LNCaP clone FGC (cell line): ENCODE measurements around the gene INPP5A.

Source experiments
- DNase-seq: peaks from one replicate; pipeline ENCODE4 v3.0.0-alpha.2; 2011; ENCODE audit warnings: low read depth
- H3K4me3 ChIP-seq: 2 replicates; pipeline ENCODE4 v1.5.1; 2011; ENCODE audit warnings: mild to moderate bottlenecking, low read depth, low read length, control low read depth
- TF ChIP-seq, protein P1 (sequence below): IDR thresholded peaks from 2 replicates; pipeline ENCODE4 v1.5.1; 2012; ENCODE audit warnings: mild to moderate bottlenecking; ENCODE audit not compliant: control insufficient read depth, insufficient read depth; ENCODE audit errors: extremely low read depth

The INPP5A gene

DNA sequence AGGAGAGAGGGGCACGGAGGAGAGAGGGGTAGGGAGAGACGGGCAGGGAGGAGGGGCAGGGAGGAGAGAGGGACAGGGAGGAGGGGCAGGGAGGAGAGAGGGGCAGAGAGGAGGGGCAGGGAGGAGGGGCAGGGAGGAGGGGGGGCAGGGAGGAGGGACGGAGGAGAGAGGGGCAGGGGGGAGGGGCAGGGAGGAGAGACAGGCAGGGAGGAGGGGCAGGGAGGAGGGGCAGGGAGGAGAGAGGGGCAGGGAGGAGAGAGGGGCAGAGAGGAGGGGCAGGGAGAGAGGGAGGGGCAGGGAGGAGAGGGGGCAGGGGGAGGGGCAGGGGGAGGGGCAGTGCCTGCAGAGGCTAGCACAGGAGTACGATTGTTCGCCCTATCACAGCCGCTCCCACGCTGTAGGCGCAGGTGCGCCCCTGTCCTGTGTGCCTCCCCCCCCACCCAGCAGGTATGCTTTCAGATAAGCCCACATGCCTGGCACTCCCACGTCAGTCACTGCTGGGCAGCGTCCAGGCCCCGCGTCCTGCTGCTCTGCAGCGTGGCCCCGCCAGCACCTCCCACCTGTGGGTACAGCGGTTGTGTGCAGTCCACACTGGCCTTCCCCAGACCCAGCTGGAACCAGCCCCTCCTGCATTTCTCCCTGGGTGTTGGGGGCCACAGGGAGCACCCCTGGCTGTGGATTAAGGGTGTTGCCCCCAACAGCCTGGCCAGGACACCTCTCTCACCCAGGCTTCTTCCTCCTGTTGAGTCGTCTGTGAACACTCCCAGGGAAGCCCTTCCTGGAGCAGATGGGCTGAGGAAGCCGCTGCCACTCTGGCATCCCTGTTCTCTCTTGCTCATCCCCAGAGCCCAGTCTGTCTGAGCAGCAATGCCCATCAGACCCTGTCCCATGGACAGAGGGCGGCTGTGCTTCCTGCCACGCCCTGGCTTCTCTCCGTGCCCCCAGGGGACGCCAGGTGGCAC, 237.6 kb downstream of the INPP5A start:
- no peak for DNase-seq
- H3K4me3 ChIP-seq: no peak overlapping the region
- TF ChIP-seq, protein P1, sequence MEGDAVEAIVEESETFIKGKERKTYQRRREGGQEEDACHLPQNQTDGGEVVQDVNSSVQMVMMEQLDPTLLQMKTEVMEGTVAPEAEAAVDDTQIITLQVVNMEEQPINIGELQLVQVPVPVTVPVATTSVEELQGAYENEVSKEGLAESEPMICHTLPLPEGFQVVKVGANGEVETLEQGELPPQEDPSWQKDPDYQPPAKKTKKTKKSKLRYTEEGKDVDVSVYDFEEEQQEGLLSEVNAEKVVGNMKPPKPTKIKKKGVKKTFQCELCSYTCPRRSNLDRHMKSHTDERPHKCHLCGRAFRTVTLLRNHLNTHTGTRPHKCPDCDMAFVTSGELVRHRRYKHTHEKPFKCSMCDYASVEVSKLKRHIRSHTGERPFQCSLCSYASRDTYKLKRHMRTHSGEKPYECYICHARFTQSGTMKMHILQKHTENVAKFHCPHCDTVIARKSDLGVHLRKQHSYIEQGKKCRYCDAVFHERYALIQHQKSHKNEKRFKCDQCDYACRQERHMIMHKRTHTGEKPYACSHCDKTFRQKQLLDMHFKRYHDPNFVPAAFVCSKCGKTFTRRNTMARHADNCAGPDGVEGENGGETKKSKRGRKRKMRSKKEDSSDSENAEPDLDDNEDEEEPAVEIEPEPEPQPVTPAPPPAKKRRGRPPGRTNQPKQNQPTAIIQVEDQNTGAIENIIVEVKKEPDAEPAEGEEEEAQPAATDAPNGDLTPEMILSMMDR: no peak

DNA sequence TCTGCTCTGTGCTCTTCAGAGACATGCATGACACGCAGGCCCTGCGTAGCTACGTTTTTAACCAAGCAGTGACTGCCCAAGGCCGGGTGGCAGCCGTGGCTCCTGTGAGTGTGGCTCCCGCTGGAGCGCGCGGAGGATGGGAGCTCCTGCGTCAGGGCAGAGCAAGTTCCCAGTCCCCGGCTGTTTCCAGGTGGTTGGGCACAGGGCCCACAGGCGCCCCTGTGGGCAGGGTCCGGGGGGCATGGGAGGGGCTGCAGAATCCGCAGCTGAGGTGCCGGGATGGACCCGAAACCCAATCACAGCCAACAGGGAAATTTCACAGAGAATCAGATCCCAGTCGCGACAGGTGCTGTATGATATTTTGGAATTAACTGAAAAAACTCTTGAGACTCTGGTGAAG, 238.6 kb downstream of the INPP5A start:
- DNase-seq: no peak
- TF ChIP-seq, protein P1: no peak

DNA sequence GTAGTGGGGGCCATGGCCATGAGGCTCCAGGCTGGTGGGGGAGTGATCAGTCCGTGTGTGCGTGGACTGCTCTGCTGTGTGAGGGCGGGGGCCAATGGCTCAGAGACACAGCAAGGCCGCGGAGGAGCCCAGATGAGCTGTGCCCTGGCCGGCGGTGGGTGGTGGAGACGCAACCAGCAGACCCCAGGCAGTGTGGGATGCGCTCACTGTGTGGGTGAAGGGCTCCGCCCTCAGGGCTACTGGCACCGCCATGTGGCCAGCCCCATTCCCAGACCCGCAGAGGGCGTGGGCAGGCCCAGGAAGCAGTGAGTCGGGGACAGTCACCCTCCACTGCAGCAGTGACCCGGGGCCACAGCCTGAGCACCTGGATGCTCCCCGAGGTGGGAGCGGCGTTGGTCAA, 239.2 kb downstream of the INPP5A start:
- no peak overlapping the region for H3K4me3 ChIP-seq
- no peak for DNase-seq
- TF ChIP-seq, protein P1: no peak

More for the DNA sequence above, 238.6 kb downstream of the INPP5A start:
- H3K4me3 ChIP-seq: no peak overlapping the region

DNA sequence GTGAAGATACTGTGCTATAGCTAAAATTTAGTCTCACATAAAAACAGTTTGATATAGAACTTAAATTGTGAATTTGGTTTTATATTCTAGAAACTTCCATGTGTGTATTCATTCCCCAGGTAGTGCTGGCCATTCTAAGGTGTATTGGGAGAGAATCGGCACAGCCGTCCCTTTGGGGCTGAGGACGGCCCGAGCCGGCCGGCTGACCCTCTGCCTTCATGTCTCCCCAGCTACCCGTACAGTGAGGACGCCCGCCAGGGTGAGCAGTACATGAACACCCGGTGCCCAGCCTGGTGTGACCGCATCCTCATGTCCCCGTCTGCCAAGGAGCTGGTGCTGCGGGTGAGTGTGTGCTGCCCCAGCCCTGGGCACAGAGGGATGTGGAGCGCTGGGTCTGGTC, 239.9 kb downstream of the INPP5A start:
- no peak overlapping the region for H3K4me3 ChIP-seq
- TF ChIP-seq, protein P1: no peak

DNA sequence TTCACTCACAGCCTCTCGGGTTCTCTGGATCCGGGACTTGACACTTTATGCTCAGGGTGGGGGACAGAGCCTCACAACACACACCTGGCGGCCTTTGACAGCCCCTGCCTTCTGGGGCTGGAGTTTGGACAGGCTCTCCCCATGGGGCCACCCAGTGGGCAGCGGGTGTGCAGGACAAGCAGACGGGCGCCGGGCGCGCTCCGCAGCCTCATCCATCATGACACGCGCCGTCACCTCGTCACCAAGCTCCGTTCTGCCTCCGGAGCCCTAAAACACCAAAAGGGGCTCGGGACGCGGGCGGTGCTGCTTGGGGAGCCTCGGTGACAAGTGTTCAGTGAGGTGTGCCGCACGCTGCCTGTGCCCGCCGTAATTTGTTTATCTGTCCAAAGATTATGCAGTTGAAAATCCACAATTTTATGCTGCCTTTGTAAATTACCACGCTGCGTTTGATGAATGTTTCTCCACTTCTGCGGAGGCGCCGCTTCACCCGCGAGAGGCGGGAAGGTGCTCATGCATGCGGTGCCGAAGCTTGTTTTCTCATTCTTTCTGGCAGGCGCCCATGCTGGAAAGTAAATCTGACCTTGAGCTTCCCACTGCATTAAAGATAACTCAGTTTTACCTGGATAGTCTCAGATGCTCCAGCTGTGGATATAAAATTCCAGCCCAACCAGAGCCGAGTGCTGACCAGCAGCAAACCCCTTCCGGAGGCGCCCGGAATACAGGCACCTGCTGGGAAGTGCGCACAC, 242.1 kb downstream of the INPP5A start:
- DNase-seq: no peak
- H3K4me3 ChIP-seq: no peak overlapping the region
- TF ChIP-seq, protein P1: no peak

More for the DNA sequence above, 239.9 kb downstream of the INPP5A start:
- no peak for DNase-seq

DNA sequence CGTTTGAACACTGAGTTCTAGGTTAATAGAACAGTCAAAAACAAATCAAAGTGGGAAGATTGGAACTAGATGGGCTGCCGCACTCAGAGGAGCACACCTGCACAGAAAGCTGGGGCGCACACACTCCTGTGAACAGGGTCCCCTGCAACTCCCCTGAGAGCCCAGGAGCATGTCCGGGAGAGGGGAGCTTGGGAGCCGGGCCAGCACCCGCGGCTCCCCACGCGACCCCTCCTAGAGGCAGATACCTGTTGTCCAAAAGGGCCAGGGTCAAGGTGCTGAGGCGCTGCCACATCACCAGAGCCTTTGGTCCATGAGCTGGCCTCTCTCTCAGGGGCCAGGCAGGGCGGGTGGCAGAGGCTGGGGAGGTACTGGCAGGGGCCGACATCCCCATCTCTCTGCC, 242.8 kb downstream of the INPP5A start:
- no peak for DNase-seq
- H3K4me3 ChIP-seq: no peak overlapping the region

More for the DNA sequence above, 242.8 kb downstream of the INPP5A start:
- TF ChIP-seq, protein P1: no peak
